ENCODE data around the gene RPS6KA2. TPM values are rescaled to one million over a fixed set of nuclear protein-coding genes. Genes with fewer than 3 reads are reported as not detected.

The RPS6KA2 gene
- total and polyA plus RNA-seq, 2 donors (not counting 3 experiments of a cell fraction or from before 2014, with no cell fraction given) = 54.5 to 75.8 TPM

- dilution Hi-C loops (cut with MboI; ENCODE audit: extremely low pct_ligation_motif_present, low sequenced_read_pairs) (no loop called here), intact Hi-C loops (cut with micrococcal nuclease) (loop anchor here (5.0 kb wide), 1 partner anchor 318 kb away; no protein-coding TSS in a partner anchor)
- Histone ChIP-seq H3K36me3 (ENCODE audit: control insufficient read depth in 2 of 2, extremely low read depth in 1 of 2, insufficient read depth in 2 of 2, low read length in 2 of 2) (peaks cover 0 to 8% of the 10 kb centered on the region in 2 experiments), H3K27ac (ENCODE audit: insufficient read depth, low read depth, low read length) (no peak overlapping the region), H3K4me3 (replicated peaks in 1 of 3; ENCODE audit: insufficient read depth in 1 of 3, low read depth in 1 of 3, low read length in 3 of 3) (no peak overlapping the region), H3K9ac (replicated peaks; ENCODE audit: extremely low read depth, insufficient read depth, low read length) (no peak overlapping the region), H2AFZ (ENCODE audit: low read depth, low read length) (no peak overlapping the region), H3K4me1 (ENCODE audit: control insufficient read depth, extremely low read depth, insufficient read depth, low read length) (peaks cover 13% of the 10 kb centered on the region), H3K9me1 (replicated peaks; ENCODE audit: control insufficient read depth, extremely low read depth, insufficient read depth, low read length) (no peaks in the 10 kb centered on the region), H4K20me1 (replicated peaks; ENCODE audit: control insufficient read depth, extremely low read depth, insufficient read depth, low read length) (no peaks in the 10 kb centered on the region), H3K4me2 (ENCODE audit: insufficient read depth, low read length) (no peak overlapping the region), H3K27me3 (ENCODE audit: control insufficient read depth in 2 of 2, insufficient read depth in 2 of 2, low read length in 2 of 2) (no peaks in the 10 kb centered on the region), H3K9me3 (replicated peaks; ENCODE audit: control insufficient read depth, insufficient read depth, low read length) (no peaks in the 10 kb centered on the region), H3K79me2 (ENCODE audit: control insufficient read depth, insufficient read depth, low read length) (no peaks in the 10 kb centered on the region)
- no peak for TF ChIP-seq POLR2AphosphoS5 (IDR thresholded peaks at IDR 0.05; ENCODE audit: insufficient read depth, low read depth, low read length)
- no peak for TF ChIP-seq EZH2 (IDR thresholded peaks at IDR 0.05; ENCODE audit: borderline replicate concordance, low read depth, low read length, severe bottlenecking)
- no peak for TF ChIP-seq MYC (IDR thresholded peaks at IDR 0.05; ENCODE audit: low read depth, low read length)
- TF ChIP-seq JUN (IDR thresholded peaks at IDR 0.05; ENCODE audit: borderline replicate concordance, insufficient read depth, insufficient read length, low read depth) = no peak
- no peak for TF ChIP-seq FOS (IDR thresholded peaks at IDR 0.05; ENCODE audit: borderline replicate concordance, insufficient read depth, low read length)
- no peak for TF ChIP-seq POLR2A (IDR thresholded peaks at IDR 0.05; ENCODE audit: low read depth, low read length)
- no peak for TF ChIP-seq CTCF (IDR thresholded peaks at IDR 0.05; ENCODE audit: extremely low read depth in 1 of 2, insufficient read depth in 1 of 2, low read depth in 1 of 2, low read length in 2 of 2)
- TF ChIP-seq GATA2 (IDR thresholded peaks at IDR 0.05; ENCODE audit: insufficient read depth, insufficient read length, low read depth, low read length) = no peak
- TF ChIP-seq MAX (IDR thresholded peaks at IDR 0.05; ENCODE audit: insufficient read depth, insufficient read length) = no peak
- DNase-seq (ENCODE audit: low read depth, low spot score) (no peak), FAIRE-seq (no peak)
- BruUV-seq (replicated peaks) = no TSS peak
- POLR2A ChIA-PET = no interaction called here
- CTCF ChIA-PET = no interaction called here
These were observed 167.8 kb downstream of the RPS6KA2 start for GRCh38 chr6:166459272-166459671.

All from endothelial cell of umbilical vein (primary cell).